Esophagus squamous epithelium (tissue), 4 donors: Measurements from ENCODE around the gene CASP4. TPM values are rescaled to one million over a fixed set of nuclear protein-coding genes. Genes with fewer than 3 reads are reported as not detected.

ENCODE experiments used
- total RNA-seq, 4 donors: library from RNA; depleted of rRNA; stranded (reverse); fragments of >200 nt; gene quantifications; one replicate each; pipeline ENCODE4 v1.1.0, GENCODE V29; 2016

Gene CASP4
- total RNA-seq, 4 donors from 2014 or later = 80.9 to 146 (median 115) TPM

Other genes with a start within 250 kb of the CASP4 start
- 1 to 10 TPM in 1 of 4 donors, under 1 TPM in 1, not detected in 2; 0.57 to 2.5 TPM for gene CASP12, start 70.1 kb downstream of the CASP4 start, total RNA-seq
- under 1 TPM in 1 of 4 donors, not detected in 3; 0.48 TPM for gene CASP5, start 54.6 kb upstream of the CASP4 start, total RNA-seq
- gene CASP1, start 66.6 kb upstream of the CASP4 start, total RNA-seq = 10 to 100 TPM; 15.8 to 58.9 (median 20.5) TPM
- 10 to 100 TPM in 1 of 4 donors, 1 to 10 TPM in 3; 4.0 to 10.5 (median 8.4) TPM for gene CARD16, start 76.8 kb upstream of the CASP4 start, total RNA-seq
- gene CARD18, start 171.2 kb upstream of the CASP4 start, total RNA-seq = 1 to 10 TPM in 1 of 4 donors, not detected in 3; 1.2 TPM